ENCODE results near the gene STK24. TPM values are rescaled to one million over a fixed set of nuclear protein-coding genes. Genes with fewer than 3 reads are reported as not detected.

Gene STK24
- total RNA-seq, 2 donors from 2014 or later, result 122 to 137 TPM

DNA sequence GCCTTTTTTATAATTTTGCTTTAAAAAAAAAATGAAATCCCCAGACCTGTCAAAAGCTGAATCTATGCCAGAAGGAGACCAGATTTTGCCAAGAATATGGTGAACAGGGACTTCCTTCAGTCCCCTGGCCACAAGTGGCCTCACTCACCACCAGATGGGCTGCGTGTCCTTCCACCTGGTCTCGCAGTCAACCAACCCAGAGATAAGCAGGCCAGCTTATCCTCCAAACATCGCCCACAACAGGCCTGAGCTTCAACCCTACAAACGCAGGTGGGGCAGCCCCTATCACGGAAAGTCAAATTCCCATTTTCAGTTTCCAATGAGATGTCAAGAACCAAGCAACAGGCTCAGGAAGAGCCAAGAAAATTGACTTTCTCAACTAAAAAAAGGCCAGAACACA, 30.5 kb downstream of the STK24 start:
- ATAC-seq (peak in 1 of 2 donors; percentile 13), DNase-seq (ENCODE audit: low spot score in 2 of 2) (no peak)
- H3K36me3 Mint-ChIP-seq, result peaks cover 13 to 47% of the 10 kb centered on the region in 2 donors
- peak overlapping the region; percentile 25 to 79 for H3K27ac Mint-ChIP-seq
- H3K9me3 Mint-ChIP-seq, result no peaks in the 10 kb centered on the region

DNA sequence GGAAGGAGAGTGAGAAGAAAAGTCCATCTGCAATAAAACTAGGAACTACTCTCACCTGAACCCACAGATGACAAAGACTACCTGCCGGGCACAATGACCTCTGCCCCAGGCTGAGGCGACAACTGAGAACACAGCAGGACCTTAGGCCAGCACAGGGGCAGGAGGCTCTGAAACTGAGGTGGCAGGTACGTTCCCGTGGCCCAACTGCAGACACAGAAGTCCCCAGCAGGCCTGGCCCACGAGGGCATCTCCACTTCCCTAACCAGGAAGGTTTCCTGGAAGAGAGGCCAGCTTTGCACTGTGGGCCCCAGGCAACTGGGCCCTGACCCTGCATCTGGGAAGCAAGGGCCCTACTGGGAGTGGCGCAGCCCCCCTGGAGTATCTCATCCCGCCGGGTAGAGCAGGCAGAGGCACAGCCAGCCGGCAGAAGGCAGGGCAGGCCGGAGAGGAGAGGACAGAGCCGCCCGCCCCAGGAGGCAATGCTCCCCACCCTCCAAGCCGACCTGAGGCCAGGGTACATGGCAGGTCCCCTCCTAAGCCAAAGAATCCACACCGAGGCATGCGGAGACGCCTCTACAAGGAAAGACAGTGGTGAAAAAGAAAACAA, 32.7 kb downstream of the STK24 start:
- no peak for DNase-seq (ENCODE audit: low spot score in 2 of 2)
- Mint-ChIP-seq H3K9me3 (no peaks in the 10 kb centered on the region), H3K36me3 (peaks cover 0 to 39% of the 10 kb centered on the region in 2 donors), H3K27ac (peak overlapping the region; percentile 72 to 89)
- no peak for ATAC-seq

- DNase-seq (ENCODE audit: low spot score in 2 of 2), result peak in 1 of 2 donors; percentile 32
- peaks cover 0 to 40% of the 10 kb centered on the region in 2 donors for H3K36me3 Mint-ChIP-seq
- ATAC-seq, result peak; percentile 27 to 63
- H3K9me3 Mint-ChIP-seq, result no peaks in the 10 kb centered on the region
- H3K27ac Mint-ChIP-seq, result peak overlapping the region; percentile 89 to 93
Measured at GRCh38 chr13:98543378-98544103, 33.4 kb downstream of the STK24 start.

GRCh38 chr13:98542568-98543377, 34.1 kb downstream of the STK24 start:
- ATAC-seq (peak; percentile 41 to 66), DNase-seq (ENCODE audit: low spot score in 2 of 2) (no peak)
- no peaks in the 10 kb centered on the region for H3K9me3 Mint-ChIP-seq
- peak overlapping the region; percentile 89 to 93 for H3K27ac Mint-ChIP-seq
- H3K36me3 Mint-ChIP-seq, result peaks cover 0 to 37% of the 10 kb centered on the region in 2 donors

GRCh38 chr13:98541701-98542203, 35.2 kb downstream of the STK24 start:
- peaks cover 5 to 34% of the 10 kb centered on the region in 2 donors for H3K36me3 Mint-ChIP-seq
- H3K9me3 Mint-ChIP-seq, result no peaks in the 10 kb centered on the region
- peak overlapping the region; percentile 82 to 89 for H3K27ac Mint-ChIP-seq
- ATAC-seq (peak in 1 of 2 donors; percentile 27), DNase-seq (ENCODE audit: low spot score in 2 of 2) (no peak)

DNA sequence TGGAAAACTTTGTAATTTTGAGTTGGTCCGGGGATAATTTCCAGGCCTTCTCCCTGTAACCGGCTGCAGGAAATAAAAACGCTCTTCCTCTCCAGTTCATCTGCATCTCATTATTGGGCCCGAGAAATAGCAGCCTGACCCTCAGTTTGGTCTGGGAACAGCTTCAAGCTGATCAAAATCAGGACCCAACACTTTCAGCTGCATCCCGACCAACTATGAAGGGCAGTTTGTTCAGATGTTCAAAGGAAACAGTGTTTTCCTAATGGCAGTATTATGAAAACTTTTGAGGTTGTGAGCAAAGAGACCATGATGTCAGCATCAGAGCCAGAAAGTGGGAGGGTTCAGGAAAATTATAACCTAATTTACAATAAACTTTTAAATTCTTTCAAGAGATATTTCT, 35.7 kb downstream of the STK24 start:
- ATAC-seq, result no peak
- Mint-ChIP-seq H3K9me3 (no peaks in the 10 kb centered on the region), H3K36me3 (peaks cover 5 to 37% of the 10 kb centered on the region in 2 donors), H3K27ac (peak overlapping the region; percentile 44 to 89)
- DNase-seq (ENCODE audit: low spot score in 2 of 2), result no peak

- H3K27ac Mint-ChIP-seq, result no peak overlapping the region
- H3K9me3 Mint-ChIP-seq, result no peaks in the 10 kb centered on the region
Measured at GRCh38 chr13:98540476-98540875, 36.4 kb downstream of the STK24 start.

GRCh38 chr13:98539666-98540065, 37.2 kb downstream of the STK24 start:
- Mint-ChIP-seq H3K9me3 (no peaks in the 10 kb centered on the region), H3K36me3 (peaks cover 5 to 37% of the 10 kb centered on the region in 2 donors), H3K27ac (peak overlapping the region in 1 of 2 donors; percentile 69)
- DNase-seq (ENCODE audit: low spot score in 2 of 2), result no peak
- no peak for ATAC-seq

More at GRCh38 chr13:98540476-98540875, 36.4 kb downstream of the STK24 start:
- peaks cover 5 to 37% of the 10 kb centered on the region in 2 donors for H3K36me3 Mint-ChIP-seq
- ATAC-seq (no peak), DNase-seq (ENCODE audit: low spot score in 2 of 2) (no peak)

DNA sequence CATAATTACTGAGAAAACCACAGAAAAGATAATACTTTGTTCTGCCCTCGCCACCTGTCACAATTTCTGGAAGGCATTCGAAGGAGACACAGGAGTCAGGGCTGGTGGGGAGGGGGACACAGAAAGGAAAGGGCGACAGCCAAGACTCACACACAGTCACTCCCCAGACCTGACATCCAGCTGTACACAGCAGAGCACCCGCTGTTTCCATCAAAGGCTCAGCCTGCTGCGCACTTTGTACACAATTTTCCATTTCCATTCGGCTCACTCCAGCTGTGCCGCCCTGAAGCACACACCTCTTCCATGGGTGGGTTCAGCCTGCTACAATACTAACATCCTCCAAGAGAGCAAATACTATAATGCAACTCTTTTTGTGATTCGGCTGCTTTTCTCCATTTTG, 38.0 kb downstream of the STK24 start:
- DNase-seq (ENCODE audit: low spot score in 2 of 2) (no peak), ATAC-seq (peak in 1 of 2 donors; percentile 23)
- Mint-ChIP-seq H3K9me3 (no peaks in the 10 kb centered on the region), H3K27ac (peak overlapping the region in 1 of 2 donors; percentile 46), H3K36me3 (peaks cover 5 to 37% of the 10 kb centered on the region in 2 donors)

DNA sequence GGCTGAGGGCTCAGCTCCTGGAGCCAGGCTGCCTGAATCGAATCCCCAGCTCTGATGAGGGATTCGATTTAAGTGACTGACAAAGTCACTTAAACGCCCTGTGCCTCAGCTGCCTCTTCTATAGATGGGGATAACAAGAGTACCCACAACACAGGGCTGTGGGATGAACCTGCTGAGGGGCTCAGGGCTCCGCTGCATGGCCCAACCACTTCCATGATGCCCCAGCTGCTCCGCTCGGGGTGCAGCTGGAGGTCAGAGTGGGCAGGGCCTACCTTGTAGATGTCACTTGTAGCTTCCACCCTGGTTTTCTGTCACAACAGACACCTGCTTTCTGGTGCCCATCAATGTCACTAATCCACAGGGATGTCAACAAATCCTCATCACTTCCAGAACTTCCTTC, 39.2 kb downstream of the STK24 start:
- Mint-ChIP-seq H3K27ac (no peak overlapping the region), H3K36me3 (peaks cover 5 to 32% of the 10 kb centered on the region in 2 donors), H3K9me3 (no peaks in the 10 kb centered on the region)
- DNase-seq (ENCODE audit: low spot score in 2 of 2), result no peak
- no peak for ATAC-seq

GRCh38 chr13:98537306-98537705, 39.6 kb downstream of the STK24 start:
- H3K9me3 Mint-ChIP-seq, result no peaks in the 10 kb centered on the region
- no peak for ATAC-seq
- H3K36me3 Mint-ChIP-seq, result peaks cover 5 to 27% of the 10 kb centered on the region in 2 donors
- no peak for DNase-seq (ENCODE audit: low spot score in 2 of 2)
- peak overlapping the region in 1 of 2 donors; percentile 50 for H3K27ac Mint-ChIP-seq

- H3K9me3 Mint-ChIP-seq, result no peaks in the 10 kb centered on the region
- H3K27ac Mint-ChIP-seq, result peak overlapping the region; percentile 50 to 84
- H3K36me3 Mint-ChIP-seq, result peaks cover 5 to 23% of the 10 kb centered on the region in 2 donors
- ATAC-seq, result no peak
- DNase-seq (ENCODE audit: low spot score in 2 of 2), result no peak
Measured at GRCh38 chr13:98536729-98537128, 40.2 kb downstream of the STK24 start.

- no peak for DNase-seq (ENCODE audit: low spot score in 2 of 2)
- H3K9me3 Mint-ChIP-seq, result no peaks in the 10 kb centered on the region
- H3K27ac Mint-ChIP-seq, result peak overlapping the region in 1 of 2 donors; percentile 34
- H3K36me3 Mint-ChIP-seq, result peaks cover 5 to 23% of the 10 kb centered on the region in 2 donors
- no peak for ATAC-seq
Measured at GRCh38 chr13:98535501-98536354, 41.2 kb downstream of the STK24 start.

DNA sequence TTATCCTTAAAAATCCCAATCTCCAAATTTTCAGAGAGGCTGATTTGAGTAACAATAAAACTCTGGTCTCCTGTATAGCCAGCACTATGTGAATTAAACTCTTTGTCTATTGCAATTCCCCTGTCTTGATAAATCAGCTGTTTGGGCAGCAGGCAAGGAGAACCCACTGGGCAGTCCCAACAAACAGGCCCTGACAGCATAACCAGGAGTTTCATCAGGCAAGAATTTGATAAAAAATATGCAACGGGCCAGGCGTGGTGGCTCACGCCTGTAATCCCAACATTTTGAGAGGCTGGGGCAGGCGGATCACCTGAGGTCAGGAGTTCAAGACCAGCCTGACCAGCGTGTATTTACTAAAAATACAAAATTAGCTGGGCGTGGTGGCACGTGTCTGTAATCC, 42.1 kb downstream of the STK24 start:
- ATAC-seq (no peak), DNase-seq (ENCODE audit: low spot score in 2 of 2) (no peak)
- peaks cover 5 to 22% of the 10 kb centered on the region in 2 donors for H3K36me3 Mint-ChIP-seq
- no peaks in the 10 kb centered on the region for H3K9me3 Mint-ChIP-seq
- H3K27ac Mint-ChIP-seq, result peak overlapping the region in 1 of 2 donors; percentile 67

GRCh38 chr13:98533912-98534311, 43.0 kb downstream of the STK24 start:
- no peaks in the 10 kb centered on the region for H3K9me3 Mint-ChIP-seq
- ATAC-seq (peak in 1 of 2 donors; percentile 13), DNase-seq (ENCODE audit: low spot score in 2 of 2) (no peak)
- peaks cover 5 to 13% of the 10 kb centered on the region in 2 donors for H3K36me3 Mint-ChIP-seq
- H3K27ac Mint-ChIP-seq, result peak overlapping the region; percentile 52 to 63

DNA sequence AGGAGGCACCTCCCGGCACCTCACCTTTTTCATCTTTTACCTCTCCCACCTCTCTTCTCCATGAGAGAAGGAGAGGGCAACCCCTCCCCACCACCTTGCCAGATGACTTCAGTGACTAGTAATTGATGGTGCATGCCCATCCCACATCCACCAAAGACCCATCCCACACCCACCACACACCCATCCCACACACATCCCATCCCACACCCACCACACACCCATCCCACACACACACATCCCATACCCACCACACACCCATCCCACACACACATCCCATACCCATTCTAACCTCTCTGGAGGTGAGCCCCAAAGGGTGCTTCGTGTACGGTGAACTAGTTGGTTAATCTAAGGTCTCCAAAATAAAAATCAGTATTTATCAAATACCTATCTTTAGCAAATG, 44.7 kb downstream of the STK24 start:
- Mint-ChIP-seq H3K27ac (no peak overlapping the region), H3K36me3 (peaks cover 3 to 11% of the 10 kb centered on the region in 2 donors), H3K9me3 (no peaks in the 10 kb centered on the region)
- DNase-seq (ENCODE audit: low spot score in 2 of 2), result no peak
- no peak for ATAC-seq
